K562 (cell line): ENCODE measurements around the gene RABEPK. TPM values are rescaled to one million over a fixed set of nuclear protein-coding genes. Genes with fewer than 3 reads are reported as not detected.
A peak's percentile ranks its signal among the peaks of the same experiment; 100 is the strongest.

Experiments
- ATAC-seq: fragments of 200-7000 bp; cut with Tn5 transposase; 3 replicates; pipeline ENCODE4 v1.9.1; 2020; ENCODE audit warnings: moderate library complexity
- BruUV-seq: library from RNA; stranded (reverse); fragments of 400-500 nt; replicated peaks from 2 replicates; lab custom pipeline; 2021; lab: Mats Ljungman, UMichigan
- CTCF ChIA-PET: fragments of 300-600 bp; formaldehyde crosslinking; extraction: SDS; loops from one replicate; lab custom pipeline; 2021; ENCODE audit warnings: low intra/inter-chr PET ratio; lab: Yijun Ruan, JAX
- POLR2A ChIA-PET: fragments of 300-600, 350-650 bp; sonication (Branson Sonifier 250); formaldehyde crosslinking; extraction: SDS; loops from one replicate; lab custom pipeline; 2021; ENCODE audit warnings: antibody characterized with exemption, inconsistent platforms; lab: Yijun Ruan, JAX
- DNase-seq, 4 experiments: peaks; one replicate each; pipeline versions ENCODE4 v3.0.0 to v3.0.0-alpha.2; 2011 to 2018; ENCODE audit warnings: low spot score in 3 of 4, mixed read lengths in 3 of 4; ENCODE audit errors: extremely low read depth in 1 of 4
- FAIRE-seq: peaks from 2 replicates; lab custom pipeline; 2011; peaks lifted over from hg19 to GRCh38; lab: Jason Lieb, UNC
- H2AFZ ChIP-seq: 2 replicates; pipeline ENCODE4 v1.6.0; 2011; ENCODE audit warnings: low read depth, low read length, control low read depth, inconsistent platforms
- H3K27ac ChIP-seq: fragments of 200-600 bp; 3 replicates; pipeline ENCODE4 v1.8.0; 2011; ENCODE audit warnings: low read depth, mild to moderate bottlenecking, control low read depth, inconsistent platforms, low read length, moderate library complexity, mixed read lengths; ENCODE audit errors: extremely low read depth
- H3K27me3 ChIP-seq, 2 experiments: fragments of 300-600 bp in 1 of 2; 2 replicates in 1 of 2; 3 replicates in 1 of 2; pipeline versions ENCODE4 v1.6.0 to v1.8.0; 2011; ENCODE audit warnings: inconsistent platforms in 2 of 2, low read length in 2 of 2, mild to moderate bottlenecking in 1 of 2, mixed read lengths in 1 of 2, moderate library complexity in 1 of 2; ENCODE audit not compliant: control insufficient read depth in 2 of 2, insufficient read depth in 2 of 2
- H3K36me3 ChIP-seq: fragments of 300-600 bp; 3 replicates; pipeline ENCODE4 v1.8.0; 2011; ENCODE audit warnings: mild to moderate bottlenecking, low read length, inconsistent platforms; ENCODE audit not compliant: control insufficient read depth, insufficient read depth
- H3K4me1 ChIP-seq, 2 experiments: fragments of 200-600 bp in 1 of 2; replicated peaks in 1 of 2; 2 replicates in 1 of 2; 3 replicates in 1 of 2; pipeline versions ENCODE4 v1.5.1 to v1.8.0; 2011; ENCODE audit warnings: inconsistent platforms in 2 of 2, low read length in 2 of 2, mild to moderate bottlenecking in 1 of 2, mixed read lengths in 1 of 2, moderate library complexity in 1 of 2; ENCODE audit not compliant: control insufficient read depth in 2 of 2, insufficient read depth in 2 of 2
- H3K4me2 ChIP-seq: 2 replicates; pipeline ENCODE4 v1.6.1; 2011; ENCODE audit warnings: low read length, control low read depth, inconsistent platforms, mixed read lengths; ENCODE audit not compliant: insufficient read depth
- H3K4me3 ChIP-seq: fragments of 200-600 bp; sonication (generic), shearing (Covaris generic); 2 replicates; pipeline ENCODE4 v1.5.1; 2016; ENCODE audit warnings: control low read depth, inconsistent platforms
- H3K79me2 ChIP-seq: fragments of 200-600 bp; 3 replicates; pipeline ENCODE4 v1.8.0; 2011; ENCODE audit warnings: low read length, inconsistent platforms; ENCODE audit not compliant: control insufficient read depth, insufficient read depth
- H3K9ac ChIP-seq, 2 experiments: 2 replicates each; pipeline versions ENCODE4 v1.6.0 to v1.6.1; 2011; ENCODE audit warnings: low read depth in 2 of 2, low read length in 2 of 2, control low read depth in 1 of 2, inconsistent platforms in 1 of 2, mild to moderate bottlenecking in 1 of 2, mixed read lengths in 1 of 2; ENCODE audit not compliant: insufficient read depth in 1 of 2
- H3K9me1 ChIP-seq: one replicate; pipeline ENCODE4 v1.6.0; 2011; ENCODE audit warnings: inconsistent platforms, mild to moderate bottlenecking, low read length, moderate library complexity; ENCODE audit not compliant: control insufficient read depth, insufficient read depth
- H3K9me3 ChIP-seq: replicated peaks from 2 replicates; pipeline ENCODE4 v1.5.1; 2011; ENCODE audit warnings: low read depth, low read length, inconsistent platforms; ENCODE audit not compliant: control insufficient read depth, insufficient read depth
- H4K20me1 ChIP-seq: replicated peaks from 2 replicates; pipeline ENCODE4 v1.6.1; 2011; ENCODE audit warnings: low read length, inconsistent platforms, mixed read lengths; ENCODE audit not compliant: control insufficient read depth, insufficient read depth
- CEBPB ChIP-seq: fragments of 450-650 bp; IDR thresholded peaks from 2 replicates; pipeline ENCODE4 v1.6.1; 2016; ENCODE audit warnings: missing genetic modification characterization, missing compliant biosample characterization
- FUS ChIP-seq: fragments of 200-400 bp; formaldehyde crosslinking; optimal IDR thresholded peaks from 2 replicates; pipeline ENCODE3; 2017; ENCODE audit warnings: low read depth, low read length
- MEIS2 ChIP-seq: fragments of 450-650 bp; IDR thresholded peaks from 2 replicates; pipeline ENCODE4 v1.6.1; 2014; ENCODE audit warnings: mild to moderate bottlenecking; ENCODE audit not compliant: partially characterized antibody
- NFIC ChIP-seq: fragments of 450-650 bp; IDR thresholded peaks from 2 replicates; pipeline ENCODE4 v1.6.1; 2017; ENCODE audit warnings: mild to moderate bottlenecking, inconsistent platforms
- NR2C1 ChIP-seq, 2 experiments: fragments of 450-650 bp; IDR thresholded peaks; 2 replicates each; pipeline ENCODE4 v1.6.1; 2017; ENCODE audit warnings: mild to moderate bottlenecking in 2 of 2, antibody characterized with exemption in 1 of 2, inconsistent platforms in 1 of 2, missing compliant biosample characterization in 1 of 2, missing genetic modification characterization in 1 of 2
- NR2C2 ChIP-seq, 2 experiments: fragments of 200-800 bp in 1 of 2; sonication (Bioruptor generic) in 1 of 2; sonication (generic) in 1 of 2; formaldehyde crosslinking in 1 of 2; IDR thresholded peaks; 2 replicates each; pipeline versions ENCODE4 v1.6.1 to v1.8.0; 2016 to 2022; ENCODE audit warnings: mild to moderate bottlenecking in 1 of 2, missing compliant biosample characterization in 1 of 2, missing genetic modification characterization in 1 of 2, missing genetic modification reagents in 1 of 2
- PBX2 ChIP-seq, 2 experiments: IDR thresholded peaks in 1 of 2; conservative IDR thresholded peaks in 1 of 2; 2 replicates each; pipeline ENCODE4 v1.6.1; 2016; ENCODE audit warnings: low read depth in 2 of 2, mild to moderate bottlenecking in 1 of 2, missing compliant biosample characterization in 1 of 2, missing genetic modification characterization in 1 of 2, moderate library complexity in 1 of 2
- UBTF ChIP-seq, 2 experiments: IDR thresholded peaks; 2 replicates each; pipeline ENCODE4 v1.6.1; 2012; ENCODE audit warnings: improper control_type of control experiment in 2 of 2, low read depth in 2 of 2, low read length in 2 of 2, borderline replicate concordance in 1 of 2
- ZNF263 ChIP-seq: sonication (generic); formaldehyde crosslinking; IDR thresholded peaks from 2 replicates; pipeline ENCODE4 v1.8.0; 2022; ENCODE audit warnings: mild to moderate bottlenecking, missing genetic modification reagents, borderline replicate concordance
- ZNF57 ChIP-seq: fragments of 450-650 bp; formaldehyde crosslinking; IDR thresholded peaks from 2 replicates; pipeline ENCODE4 v1.4.0; 2020; ENCODE audit warnings: mild to moderate bottlenecking, moderate library complexity
- WGBS: fragments of 100-300 bp; shearing (Covaris generic); methylation state at CpG from one replicate; pipeline ENCODE4 v1.1.6; 2016; ENCODE audit warnings: low coverage, mixed read lengths; ENCODE audit not compliant: insufficient coverage; ENCODE audit errors: missing lambda C conversion rate; 5-methylcytosine and 5-hydroxymethylcytosine counted together
- in situ Hi-C: fragments of 300-500 bp; cut with MboI; formaldehyde crosslinking; loops from 4 replicates; pipeline ENCODE4 v1.15.0; 2018; ENCODE audit warnings: inconsistent platforms, mixed read lengths
- intact Hi-C: fragments of 100-400 bp; cut with micrococcal nuclease; formaldehyde crosslinking; loops from 2 replicates; pipeline ENCODE4 v1.14.2; 2022
- polyA plus RNA-seq, 8 experiments: library from polyadenylated mRNA; depleted of rRNA in 4 of 8; stranded (reverse) in 5 of 8; unstranded in 3 of 8; fragments of >200 nt; fragmentation: Nextera tagmentation in 2 of 8; fragmentation: Illumina TruSeq in 1 of 8; extraction: Ambion mirVana in 2 of 8; extraction: Trizol in 1 of 8; gene quantifications; 2 replicates each; pipeline versions ENCODE4 v1.2.1 to v1.2.3, GENCODE V29; 2011 to 2014; ENCODE audit warnings: inconsistent platforms in 1 of 8, missing spikeins in 1 of 8
- total RNA-seq, 7 experiments: library from RNA; depleted of rRNA in 6 of 7; stranded (reverse); fragments of >200 nt in 6 of 7; fragmentation: Illumina TruSeq in 2 of 7; extraction: Trizol in 2 of 7; gene quantifications; 2 replicates each; pipeline versions ENCODE4 v1.2.1 to v1.2.3, GENCODE V29; 2011 to 2021; ENCODE audit warnings: low replicate concordance in 1 of 7
- TF ChIP-seq, protein P1 (sequence below): fragments of 450-650 bp; IDR thresholded peaks from 2 replicates; pipeline ENCODE4 v1.6.1; 2016
- TF ChIP-seq, protein P2 (sequence below): sonication (generic); IDR thresholded peaks from 2 replicates; pipeline ENCODE4 v1.6.1; 2016

RABEPK gene
- total and polyA plus RNA-seq, 9 of the 15 experiments (the other 6 are each of a cell fraction or from before 2014, with no cell fraction given) = 38.3 to 113 (median 52.8) TPM

DNA sequence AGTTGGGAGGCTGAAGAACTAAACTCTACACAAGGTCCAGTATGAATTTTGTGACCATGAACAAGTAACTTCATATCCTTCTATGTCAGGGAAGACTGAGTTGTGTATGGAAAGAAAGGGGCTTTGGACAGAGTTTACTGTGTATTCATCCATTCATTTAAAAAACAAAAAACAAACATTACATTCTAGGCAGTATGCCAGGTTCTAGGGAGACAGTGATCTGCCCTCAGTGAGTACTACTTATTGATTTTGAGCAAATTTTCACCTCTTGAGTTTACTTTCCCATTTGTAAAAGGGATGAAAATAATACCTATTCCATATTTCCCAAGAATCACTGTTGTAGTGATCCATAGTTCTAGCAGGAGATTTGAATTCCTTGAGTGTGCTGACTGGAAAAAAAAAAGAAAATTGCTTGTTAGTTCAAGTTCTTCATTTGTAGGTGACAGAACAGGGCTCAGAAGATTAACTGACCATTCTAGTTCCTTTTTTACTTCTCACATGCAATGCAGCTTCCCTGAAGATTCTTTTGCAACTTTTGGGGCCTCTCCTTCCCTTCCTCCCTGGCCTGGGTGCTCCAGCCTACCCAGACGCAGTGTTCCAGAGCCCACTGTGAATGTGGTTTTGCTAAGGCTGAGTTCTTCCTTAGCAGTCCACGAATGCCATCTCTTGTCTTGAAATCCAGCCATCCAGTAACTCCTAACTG lies 58.6 kb downstream of the RABEPK start:
- POLR2A ChIA-PET = interaction anchor here (1.0 kb wide), 1 partner anchor 16 kb away, joined by 4 read pairs; no protein-coding TSS in a partner anchor
- TF ChIP-seq PBX2 (CRISPR knock-in tag; IDR thresholded peaks at IDR 0.05; ENCODE audit: low read depth) = no peak
- TF ChIP-seq PBX2 (tag; conservative IDR thresholded peaks at IDR 0.05; ENCODE audit: low read depth) = 0 out of 2 replicates have a peak, but pooled peaks have one; percentile 21
- TF ChIP-seq MEIS2 = peak; percentile 45
- no peak for TF ChIP-seq FUS
- TF ChIP-seq, protein P1, sequence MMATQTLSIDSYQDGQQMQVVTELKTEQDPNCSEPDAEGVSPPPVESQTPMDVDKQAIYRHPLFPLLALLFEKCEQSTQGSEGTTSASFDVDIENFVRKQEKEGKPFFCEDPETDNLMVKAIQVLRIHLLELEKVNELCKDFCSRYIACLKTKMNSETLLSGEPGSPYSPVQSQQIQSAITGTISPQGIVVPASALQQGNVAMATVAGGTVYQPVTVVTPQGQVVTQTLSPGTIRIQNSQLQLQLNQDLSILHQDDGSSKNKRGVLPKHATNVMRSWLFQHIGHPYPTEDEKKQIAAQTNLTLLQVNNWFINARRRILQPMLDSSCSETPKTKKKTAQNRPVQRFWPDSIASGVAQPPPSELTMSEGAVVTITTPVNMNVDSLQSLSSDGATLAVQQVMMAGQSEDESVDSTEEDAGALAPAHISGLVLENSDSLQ = peak; percentile 29; the same call in 1 of the 2 replicates
- peak; percentile 29; the same call in 1 of the 2 replicates for TF ChIP-seq NFIC
- TF ChIP-seq, protein P2, sequence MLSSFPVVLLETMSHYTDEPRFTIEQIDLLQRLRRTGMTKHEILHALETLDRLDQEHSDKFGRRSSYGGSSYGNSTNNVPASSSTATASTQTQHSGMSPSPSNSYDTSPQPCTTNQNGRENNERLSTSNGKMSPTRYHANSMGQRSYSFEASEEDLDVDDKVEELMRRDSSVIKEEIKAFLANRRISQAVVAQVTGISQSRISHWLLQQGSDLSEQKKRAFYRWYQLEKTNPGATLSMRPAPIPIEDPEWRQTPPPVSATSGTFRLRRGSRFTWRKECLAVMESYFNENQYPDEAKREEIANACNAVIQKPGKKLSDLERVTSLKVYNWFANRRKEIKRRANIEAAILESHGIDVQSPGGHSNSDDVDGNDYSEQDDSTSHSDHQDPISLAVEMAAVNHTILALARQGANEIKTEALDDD = peak; percentile 62; the same call in 1 of the 2 replicates
- TF ChIP-seq NR2C1 (IDR thresholded peaks at IDR 0.05) = no peak; the same call in 1 of the 2 replicates
- TF ChIP-seq NR2C1 (tag; IDR thresholded peaks at IDR 0.05) = peak; percentile 35; the same call in 1 of the 2 replicates
- no peak for TF ChIP-seq NR2C2 (CRISPR knock-in tag; IDR thresholded peaks at IDR 0.05)
- TF ChIP-seq NR2C2 (tag; IDR thresholded peaks at IDR 0.05) = peak; percentile 55; the same call in 1 of the 2 replicates
- TF ChIP-seq CEBPB = peak; percentile 33; the same call in 1 of the 2 replicates
- no peak for TF ChIP-seq UBTF (IDR thresholded peaks at IDR 0.05; ENCODE audit: borderline replicate concordance in 1 of 2, low read depth in 2 of 2, low read length in 2 of 2)
- TF ChIP-seq ZNF57 (CRISPR knock-in tag) = no peak
- peak; percentile 53; the same call in 1 of the 2 replicates for TF ChIP-seq ZNF263

More for the DNA sequence above, 58.6 kb downstream of the RABEPK start:
- FAIRE-seq = no peak
- no peak overlapping the region for H3K4me2 ChIP-seq
- H3K79me2 ChIP-seq = peaks cover 27% of the 10 kb centered on the region
- peaks cover 18 to 21% of the 10 kb centered on the region in 2 experiments; a peak in 4 of 5 replicates for H3K4me1 ChIP-seq
- no peak overlapping the region; a peak in 1 of 4 replicates for H3K9ac ChIP-seq
- H3K9me1 ChIP-seq = no peaks in the 10 kb centered on the region
- H3K27ac ChIP-seq = no peak overlapping the region
- intact Hi-C loops = no loop called here
- no peaks in the 10 kb centered on the region for H3K27me3 ChIP-seq
- H2AFZ ChIP-seq = peak overlapping the region; percentile 35
- H4K20me1 ChIP-seq = no peaks in the 10 kb centered on the region
- BruUV-seq = no TSS peak
- H3K9me3 ChIP-seq = no peaks in the 10 kb centered on the region
- no peak for ATAC-seq
- no peak overlapping the region for H3K4me3 ChIP-seq
- WGBS = 20% methylated on average over 2 of the region's 2 CpGs
- in situ Hi-C loops = loop anchor here (5.0 to 25.0 kb wide), 2 partner anchors 113 to 1228 kb away; no protein-coding TSS in a partner anchor
- DNase-seq = no peak
- peaks cover 8% of the 10 kb centered on the region; the same call in 1 of the 3 replicates for H3K36me3 ChIP-seq
- CTCF ChIA-PET = no interaction called here
